Testis (tissue), 2 donors: ENCODE results near the gene EML4.

Experiments used
- CTCF ChIP-seq, 3 experiments: fragments of 450-650 bp in 2 of 3; fragments of 200-600 bp in 1 of 3; sonication (generic) in 1 of 3; IDR thresholded peaks; one replicate each; pipeline ENCODE4 v1.5.1; 2016 to 2019; ENCODE audit warnings: antibody characterized with exemption in 3 of 3, mild to moderate bottlenecking in 2 of 3, moderate library complexity in 1 of 3
- POLR2A ChIP-seq: fragments of 450-650 bp; IDR thresholded peaks from one replicate; pipeline ENCODE4 v1.6.1; 2017; ENCODE audit warnings: antibody characterized with exemption, mild to moderate bottlenecking, moderate library complexity

- TF ChIP-seq CTCF (IDR thresholded peaks at IDR 0.05) (no peak), POLR2A (no peak)
Measured at GRCh38 chr2:42351864-42352263, 182.7 kb downstream of the EML4 start.
